ENCODE data around the gene TSPAN15. TPM values are rescaled to one million over a fixed set of nuclear protein-coding genes. Genes with fewer than 3 reads are reported as not detected.
"Not testable (repeated sequence)": the region's sequence is repeated elsewhere in the genome, so short reads cannot be mapped to it uniquely, and the experiment has no call there.

The TSPAN15 gene
- total and polyA plus RNA-seq, 12 donors: 5.0 to 18.2 (median 10.6) TPM

DNA sequence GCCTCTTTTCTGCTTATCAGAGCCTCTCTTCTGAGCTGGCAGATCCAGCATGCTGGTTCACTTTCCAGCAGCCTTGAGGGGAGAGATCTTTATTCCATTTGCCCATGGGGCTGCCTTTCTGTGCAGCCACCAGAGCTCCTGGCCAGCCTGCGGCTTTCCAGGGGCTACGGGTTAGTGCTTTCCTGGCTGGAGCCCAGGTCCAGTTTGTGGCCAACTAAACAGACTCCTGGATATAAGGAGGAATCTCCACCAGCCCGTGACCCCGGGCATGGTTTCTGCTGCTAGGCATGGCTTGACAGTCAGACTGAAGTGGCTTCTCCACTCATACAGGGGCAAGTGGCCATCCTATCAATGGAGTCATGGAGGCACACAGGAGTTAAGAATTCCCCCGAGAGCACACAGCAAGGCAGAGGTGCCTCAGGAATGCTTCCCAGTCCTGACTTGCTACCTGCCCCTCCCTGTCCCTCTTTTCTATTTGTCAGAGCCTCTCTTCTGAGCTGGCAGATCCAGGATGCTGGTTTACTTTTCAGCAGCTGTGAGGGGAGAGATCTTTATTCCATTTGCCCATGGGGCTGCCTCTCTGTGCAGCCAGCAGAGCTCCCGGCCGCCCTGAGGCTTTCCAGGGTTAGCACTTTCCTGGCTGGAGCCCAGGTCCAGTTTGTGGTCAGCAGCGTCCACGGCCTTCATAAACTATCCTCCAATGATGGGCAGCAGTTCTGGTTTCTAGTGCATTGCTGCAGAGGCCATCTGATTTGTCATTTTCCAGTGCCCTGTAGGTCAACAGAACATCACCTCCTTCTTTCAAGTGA is 35.9 kb downstream of the TSPAN15 start:
- ATAC-seq (peak in 3 of 8 donors; percentile 19 to 21 (median 20)), DNase-seq (no peak)
- intact Hi-C loops (cut with DNase I): no loop called here
- H3K27me3 ChIP-seq: no peaks in the 10 kb centered on the region
- H3K4me3 ChIP-seq: no peak overlapping the region
- 56% methylated on average over 9 of the region's 9 CpGs for WGBS, 2 donors
- H3K27ac ChIP-seq: peak overlapping the region in 3 of 10 donors; percentile 2 to 36 (median 28)
- TF ChIP-seq, protein P1, sequence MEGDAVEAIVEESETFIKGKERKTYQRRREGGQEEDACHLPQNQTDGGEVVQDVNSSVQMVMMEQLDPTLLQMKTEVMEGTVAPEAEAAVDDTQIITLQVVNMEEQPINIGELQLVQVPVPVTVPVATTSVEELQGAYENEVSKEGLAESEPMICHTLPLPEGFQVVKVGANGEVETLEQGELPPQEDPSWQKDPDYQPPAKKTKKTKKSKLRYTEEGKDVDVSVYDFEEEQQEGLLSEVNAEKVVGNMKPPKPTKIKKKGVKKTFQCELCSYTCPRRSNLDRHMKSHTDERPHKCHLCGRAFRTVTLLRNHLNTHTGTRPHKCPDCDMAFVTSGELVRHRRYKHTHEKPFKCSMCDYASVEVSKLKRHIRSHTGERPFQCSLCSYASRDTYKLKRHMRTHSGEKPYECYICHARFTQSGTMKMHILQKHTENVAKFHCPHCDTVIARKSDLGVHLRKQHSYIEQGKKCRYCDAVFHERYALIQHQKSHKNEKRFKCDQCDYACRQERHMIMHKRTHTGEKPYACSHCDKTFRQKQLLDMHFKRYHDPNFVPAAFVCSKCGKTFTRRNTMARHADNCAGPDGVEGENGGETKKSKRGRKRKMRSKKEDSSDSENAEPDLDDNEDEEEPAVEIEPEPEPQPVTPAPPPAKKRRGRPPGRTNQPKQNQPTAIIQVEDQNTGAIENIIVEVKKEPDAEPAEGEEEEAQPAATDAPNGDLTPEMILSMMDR (IDR thresholded peaks at IDR 0.05): no peak
- peaks cover 0 to 19% (median 3%) of the 10 kb centered on the region in 11 donors for H3K9me3 ChIP-seq
- peaks cover 0 to 14% (median 0%) of the 10 kb centered on the region in 9 donors for H3K36me3 ChIP-seq
- H3K4me1 ChIP-seq: peaks cover 4 to 57% (median 39%) of the 10 kb centered on the region in 9 donors

DNA sequence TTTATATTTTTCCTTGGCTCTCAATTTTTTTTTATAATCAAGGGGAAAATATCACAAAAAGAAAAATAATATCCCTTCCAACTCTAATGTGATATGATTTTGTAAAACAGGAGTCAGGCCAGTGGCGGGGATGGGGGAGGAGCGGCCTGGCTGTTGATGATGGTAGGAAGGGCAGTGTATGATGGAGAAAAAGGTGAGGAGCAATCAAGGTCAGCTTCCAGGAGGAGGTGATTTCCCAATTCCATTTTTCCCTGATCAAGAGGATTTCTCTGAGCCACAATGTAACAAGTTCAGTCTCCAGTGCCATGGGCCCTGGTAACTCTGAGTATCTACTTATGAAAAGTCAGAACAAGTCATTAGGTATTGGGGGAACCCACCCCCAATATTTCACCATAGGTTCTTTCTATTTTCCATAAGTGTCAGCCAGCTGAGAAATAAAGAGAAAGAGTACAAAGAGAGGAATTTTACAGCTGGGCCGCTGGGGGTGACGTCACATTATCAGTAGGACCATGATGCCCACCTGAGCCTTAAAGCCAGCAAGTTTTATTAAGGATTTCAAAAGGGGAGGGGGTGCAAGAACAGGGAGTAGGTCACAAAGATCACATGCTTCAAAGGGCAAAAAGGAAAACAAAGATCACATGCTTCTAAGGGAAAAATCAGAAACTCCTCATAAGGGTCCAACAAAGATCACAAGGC is 37.0 kb downstream of the TSPAN15 start:
- H3K36me3 ChIP-seq: peaks cover 0 to 14% (median 0%) of the 10 kb centered on the region in 9 donors
- H3K27me3 ChIP-seq; H3K4me3 ChIP-seq; intact Hi-C loops (cut with DNase I); ATAC-seq; H3K27ac ChIP-seq; DNase-seq: not testable (repeated sequence)
- H3K9me3 ChIP-seq: peaks cover 0 to 19% (median 3%) of the 10 kb centered on the region in 11 donors
- 95 to 97% methylated on average over 4 of the region's 4 CpGs for WGBS, 2 donors
- H3K4me1 ChIP-seq: peaks cover under 1 to 48% (median 27%) of the 10 kb centered on the region in 9 donors

DNA sequence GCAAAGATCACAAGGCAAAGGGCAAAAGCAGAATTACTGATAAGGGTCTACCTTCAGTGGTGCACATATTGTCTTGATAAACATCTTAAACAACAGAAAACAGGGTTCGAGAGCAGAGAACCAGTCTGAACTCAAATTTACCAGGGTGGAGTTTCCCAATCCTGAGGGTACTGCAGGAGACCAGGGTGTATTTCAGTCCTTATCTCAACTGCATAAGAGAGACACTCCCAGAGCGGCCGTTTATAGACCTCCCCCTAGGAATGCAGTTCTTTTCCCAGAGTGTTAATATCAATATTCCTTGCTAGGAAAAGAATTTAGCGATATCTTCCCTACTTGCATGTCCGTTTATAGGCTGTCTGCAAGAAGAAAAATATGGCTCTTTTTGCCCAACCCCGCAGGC is 37.6 kb downstream of the TSPAN15 start:
- H3K9me3 ChIP-seq: peaks cover 0 to 19% (median 3%) of the 10 kb centered on the region in 11 donors
- WGBS, 2 donors: 73 to 84% methylated on average over 6 of the region's 6 CpGs
- H3K4me1 ChIP-seq: peaks cover 0 to 42% (median 21%) of the 10 kb centered on the region in 9 donors
- H3K27me3 ChIP-seq; ATAC-seq; H3K4me3 ChIP-seq; DNase-seq; H3K27ac ChIP-seq; intact Hi-C loops (cut with DNase I): not testable (repeated sequence)
- peaks cover 0 to 14% (median 0%) of the 10 kb centered on the region in 9 donors for H3K36me3 ChIP-seq

DNA sequence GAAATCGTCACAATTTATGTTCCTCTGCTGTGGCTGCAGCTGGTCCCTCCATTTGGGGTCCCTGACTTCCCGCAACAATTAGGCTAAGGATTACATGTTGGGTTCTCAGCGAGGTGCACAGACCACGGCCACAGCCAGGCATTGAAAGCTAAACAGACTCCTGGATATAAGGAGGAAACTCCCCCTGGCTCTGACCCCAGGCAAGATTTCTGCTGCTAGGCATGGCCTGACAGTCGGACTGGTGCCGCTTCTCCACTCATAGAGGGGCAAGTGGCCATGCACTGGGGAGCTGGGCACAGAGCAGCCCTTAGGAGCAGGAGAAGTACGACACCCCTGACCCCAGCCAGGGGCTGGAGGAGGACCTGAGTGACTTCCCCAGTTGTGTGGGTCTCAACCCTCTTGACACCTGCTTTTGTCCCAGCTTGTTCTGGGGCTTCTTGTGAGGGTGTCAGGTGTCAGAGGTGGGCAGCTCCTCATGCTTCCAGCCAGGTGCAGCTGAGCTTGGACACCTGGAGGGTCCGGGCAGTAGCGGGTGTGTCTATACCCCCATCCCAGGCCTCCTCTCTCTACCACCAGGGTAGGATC is 38.3 kb downstream of the TSPAN15 start:
- Histone ChIP-seq H3K36me3 (peaks cover 0 to 14% (median 0%) of the 10 kb centered on the region in 9 donors), H3K27ac (no peak overlapping the region), H3K4me1 (peaks cover 0 to 35% (median 17%) of the 10 kb centered on the region in 9 donors), H3K9me3 (peaks cover 0 to 19% (median 3%) of the 10 kb centered on the region in 11 donors), H3K4me3 (no peak overlapping the region), H3K27me3 (no peaks in the 10 kb centered on the region)
- ATAC-seq: no peak
- TF ChIP-seq, protein P1 (IDR thresholded peaks at IDR 0.05): no peak
- WGBS, 2 donors: 87 to 96% methylated on average over 9 of the region's 9 CpGs
- intact Hi-C loops (cut with DNase I): no loop called here
- no peak for DNase-seq

DNA sequence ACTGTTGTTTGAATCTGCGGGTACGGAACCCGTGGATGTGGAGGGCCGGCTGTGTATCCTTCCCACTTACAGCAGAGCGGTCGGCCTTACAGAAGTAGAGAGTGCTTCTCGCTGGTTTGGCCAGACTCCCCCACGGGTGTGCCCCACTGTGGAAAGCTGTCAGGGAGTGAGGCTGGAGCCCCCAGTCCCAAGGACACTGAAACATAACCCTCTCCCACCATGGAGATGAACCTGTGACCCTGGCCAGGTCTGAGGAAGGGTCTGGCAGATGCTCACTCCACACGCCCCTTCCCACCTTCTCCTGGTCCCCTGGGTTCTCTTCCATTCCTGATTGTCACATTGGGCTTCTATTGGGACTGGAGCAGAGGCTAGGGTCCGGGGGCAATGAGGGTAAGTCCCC is 39.6 kb downstream of the TSPAN15 start:
- Histone ChIP-seq H3K4me1 (peaks cover 0 to 24% (median 16%) of the 10 kb centered on the region in 9 donors), H3K27me3 (no peaks in the 10 kb centered on the region), H3K27ac (no peak overlapping the region), H3K36me3 (peaks cover 0 to 19% (median 0%) of the 10 kb centered on the region in 9 donors), H3K9me3 (peaks cover 0 to 19% (median 3%) of the 10 kb centered on the region in 11 donors), H3K4me3 (no peak overlapping the region)
- WGBS, 2 donors: 92 to 96% methylated on average over 10 of the region's 10 CpGs
- intact Hi-C loops (cut with DNase I): no loop called here
- TF ChIP-seq, protein P1 (IDR thresholded peaks at IDR 0.05): no peak
- ATAC-seq: no peak
- no peak for DNase-seq

All from heart right ventricle (tissue), 16 donors.